Activated T-cell treated with anti-CD3 and anti-CD28 coated beads, Interleukin-2, amount 50 U/mL, for 4 hours (primary cell): Measurements from ENCODE around the gene SPN. TPM values are rescaled to one million over a fixed set of nuclear protein-coding genes. Genes with fewer than 3 reads are reported as not detected.
"Not testable (repeated sequence)": the region's sequence is repeated elsewhere in the genome, so short reads cannot be mapped to it uniquely, and the experiment has no call there.

Source experiments
- ATAC-seq, 2 donors: fragments of 200-7000 bp; cut with Tn5 transposase; one replicate each; pipeline ENCODE4 v1.10.0; 2021
- DNase-seq: peaks from one replicate; pipeline ENCODE4 v3.0.0-alpha.2; 2020
- H3K27me3 Mint-ChIP-seq: one replicate; pipeline ENCODE4 v1.8.0; 2021; ENCODE audit warnings: low read depth, mixed read lengths
- H3K36me3 Mint-ChIP-seq: one replicate; pipeline ENCODE4 v1.8.0; 2022; ENCODE audit warnings: mixed read lengths; ENCODE audit not compliant: insufficient read depth
- H3K4me1 Mint-ChIP-seq: one replicate; pipeline ENCODE4 v1.8.0; 2021; ENCODE audit warnings: low read depth, mixed read lengths
- H3K4me3 Mint-ChIP-seq: one replicate; pipeline ENCODE4 v1.8.0; 2021; ENCODE audit warnings: mild to moderate bottlenecking, moderate library complexity, mixed read lengths
- H3K9me3 Mint-ChIP-seq: one replicate; pipeline ENCODE4 v1.8.0; 2021; ENCODE audit warnings: mixed read lengths
- total RNA-seq, 3 donors: library from RNA; stranded (reverse); gene quantifications; one replicate each; pipeline ENCODE4 v1.2.1, GENCODE V29; 2021

Gene SPN, protein sequence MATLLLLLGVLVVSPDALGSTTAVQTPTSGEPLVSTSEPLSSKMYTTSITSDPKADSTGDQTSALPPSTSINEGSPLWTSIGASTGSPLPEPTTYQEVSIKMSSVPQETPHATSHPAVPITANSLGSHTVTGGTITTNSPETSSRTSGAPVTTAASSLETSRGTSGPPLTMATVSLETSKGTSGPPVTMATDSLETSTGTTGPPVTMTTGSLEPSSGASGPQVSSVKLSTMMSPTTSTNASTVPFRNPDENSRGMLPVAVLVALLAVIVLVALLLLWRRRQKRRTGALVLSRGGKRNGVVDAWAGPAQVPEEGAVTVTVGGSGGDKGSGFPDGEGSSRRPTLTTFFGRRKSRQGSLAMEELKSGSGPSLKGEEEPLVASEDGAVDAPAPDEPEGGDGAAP
- total RNA-seq, result 10 to 100 TPM; 37.5 to 41.0 (median 39.9) TPM

DNA sequence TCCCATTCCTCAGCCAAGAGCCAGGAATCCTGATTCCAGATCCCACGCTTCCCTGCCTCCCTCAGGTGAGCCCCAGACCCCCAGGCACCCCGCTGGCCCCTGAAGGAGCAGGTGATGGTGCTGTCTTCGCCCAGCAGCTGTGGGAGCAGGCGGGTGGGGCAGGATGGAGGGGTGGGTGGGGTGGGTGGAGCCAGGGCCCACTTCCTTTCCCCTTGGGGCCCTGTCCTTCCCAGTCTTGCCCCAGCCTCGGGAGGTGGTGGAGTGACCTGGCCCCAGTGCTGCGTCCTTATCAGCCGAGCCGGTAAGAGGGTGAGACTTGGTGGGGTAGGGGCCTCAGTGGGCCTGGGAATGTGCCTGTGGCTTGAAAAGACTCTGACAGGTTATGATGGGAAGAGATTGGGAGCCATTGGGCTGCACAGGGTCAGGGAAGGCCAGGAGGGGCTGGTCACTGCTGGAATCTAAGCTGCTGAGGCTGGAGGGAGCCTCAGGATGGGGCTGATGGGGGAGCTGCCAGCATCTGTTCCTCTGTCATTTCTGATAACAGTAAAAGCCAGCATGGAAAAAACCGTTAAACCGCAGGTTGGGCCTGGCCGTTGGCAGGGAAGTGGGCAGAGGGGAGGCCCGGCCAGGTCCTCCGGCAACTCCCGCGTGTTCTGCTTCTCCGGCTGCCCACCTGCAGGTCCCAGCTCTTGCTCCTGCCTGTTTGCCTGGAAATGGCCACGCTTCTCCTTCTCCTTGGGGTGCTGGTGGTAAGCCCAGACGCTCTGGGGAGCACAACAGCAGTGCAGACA lies at the start of gene SPN:
Gene SPN (plus strand): TSS at position 232 of the 791 bp plus-strand sequence. CDS start 482 bp downstream, at position 714.
- H3K4me1 Mint-ChIP-seq, result peaks cover 73% of the 10 kb centered on the region
- H3K36me3 Mint-ChIP-seq, result peaks cover 5% of the 10 kb centered on the region
- peak; percentile 9 to 24 for ATAC-seq
- H3K4me3 Mint-ChIP-seq, result peak within 1 kb of the TSS; percentile 94
- H3K9me3 Mint-ChIP-seq, result no peaks in the 10 kb centered on the region
- DNase-seq, result no peak
- no peaks in the 10 kb centered on the region for H3K27me3 Mint-ChIP-seq

DNA sequence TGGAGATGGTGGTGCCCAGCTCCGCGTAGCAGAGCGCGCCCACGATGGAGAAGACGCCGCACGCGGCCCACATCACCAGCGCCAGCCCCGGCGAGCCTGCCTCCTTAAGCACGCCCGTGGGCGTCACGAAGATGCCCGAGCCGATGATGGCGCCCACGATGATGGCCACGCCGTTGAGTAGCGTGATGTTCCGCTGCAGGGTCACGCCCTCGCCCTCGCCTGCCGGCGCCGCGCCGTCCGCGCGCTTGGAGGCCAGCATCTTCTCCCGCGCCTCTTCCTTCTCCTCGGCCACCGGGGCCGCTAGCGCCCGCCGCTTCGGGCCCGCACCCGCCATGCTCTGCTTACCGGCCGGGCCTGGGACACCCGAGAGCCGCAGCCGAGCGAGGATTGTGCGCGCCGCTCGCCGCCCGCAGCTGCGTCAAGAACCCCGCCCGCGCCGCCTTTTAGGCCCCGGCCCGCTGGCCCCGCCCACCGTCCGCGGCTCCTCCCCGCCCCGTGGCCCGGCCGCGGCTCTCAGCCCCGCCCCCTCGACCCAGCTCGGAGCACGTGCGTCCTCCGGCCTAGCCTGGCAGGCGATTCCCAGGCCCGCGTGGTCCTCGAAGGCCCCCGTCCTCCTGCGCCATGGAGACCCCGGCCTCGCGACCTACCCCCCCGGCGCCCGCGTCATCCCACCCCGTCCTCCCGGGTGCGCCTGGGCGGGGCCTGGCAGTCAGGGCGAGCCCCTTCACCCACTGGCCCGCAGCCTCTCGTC lies 49.6 kb upstream of the SPN start:
- peak overlapping the region; percentile 95 for H3K4me3 Mint-ChIP-seq
- H3K4me1 Mint-ChIP-seq, H3K9me3 Mint-ChIP-seq, H3K27me3 Mint-ChIP-seq, H3K36me3 Mint-ChIP-seq: not testable (repeated sequence)
- DNase-seq (peak; percentile 95), ATAC-seq (peak; percentile 60 to 65)

GRCh38 chr16:29614691-29615314 lies 48.2 kb upstream of the SPN start:
- not testable (repeated sequence) for DNase-seq, H3K4me3 Mint-ChIP-seq, H3K9me3 Mint-ChIP-seq, ATAC-seq, H3K4me1 Mint-ChIP-seq, H3K36me3 Mint-ChIP-seq, H3K27me3 Mint-ChIP-seq

DNA sequence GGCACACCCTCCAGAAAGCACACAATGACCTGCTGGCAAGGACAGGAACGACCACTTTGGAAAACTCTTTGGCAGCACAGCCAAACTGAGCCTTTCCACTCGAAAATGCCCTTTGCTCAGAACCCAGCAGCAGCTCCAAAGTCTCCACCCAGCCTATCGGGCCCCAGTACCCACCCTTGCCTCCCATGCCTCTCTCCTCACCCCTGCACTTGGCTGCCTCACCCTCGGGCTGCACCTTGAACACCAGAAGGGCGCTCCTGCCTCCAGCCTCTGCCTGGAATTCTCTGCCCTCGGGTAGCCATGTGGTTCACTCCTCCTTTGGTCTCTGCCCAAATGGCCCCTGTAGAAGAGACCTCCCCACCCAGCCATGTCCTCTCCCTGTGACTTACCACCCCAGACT lies 46.9 kb upstream of the SPN start:
- H3K9me3 Mint-ChIP-seq, H3K4me3 Mint-ChIP-seq, H3K4me1 Mint-ChIP-seq, H3K27me3 Mint-ChIP-seq, H3K36me3 Mint-ChIP-seq, ATAC-seq, DNase-seq: not testable (repeated sequence)

- peak; percentile 34 for DNase-seq
- not testable (repeated sequence) for H3K36me3 Mint-ChIP-seq, H3K9me3 Mint-ChIP-seq
These were observed 42.5 kb upstream of the SPN start for GRCh38 chr16:29620591-29620990.

DNA sequence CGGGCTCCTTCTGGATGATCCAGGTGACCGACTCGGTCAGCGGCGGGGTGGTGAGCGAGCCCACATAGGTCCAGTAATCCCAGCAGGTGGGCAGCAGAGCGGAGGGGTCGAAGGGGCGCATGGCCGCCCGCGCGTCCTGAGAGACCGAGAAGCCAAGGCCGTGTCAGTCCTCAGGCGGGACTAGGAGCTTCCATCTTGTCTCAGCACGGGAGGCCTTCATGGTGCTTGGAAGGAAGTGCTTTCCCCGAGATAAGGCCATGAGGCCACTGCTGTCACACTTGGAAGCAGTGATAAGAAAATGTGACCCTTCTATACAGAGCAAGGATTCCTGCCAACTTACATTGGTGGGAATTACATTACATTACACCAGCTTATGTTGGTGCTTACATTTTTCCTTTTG lies 40.3 kb upstream of the SPN start:
- ATAC-seq, H3K36me3 Mint-ChIP-seq, DNase-seq, H3K9me3 Mint-ChIP-seq, H3K27me3 Mint-ChIP-seq, H3K4me3 Mint-ChIP-seq: not testable (repeated sequence)
- peaks cover 14% of the 10 kb centered on the region for H3K4me1 Mint-ChIP-seq

More at GRCh38 chr16:29620591-29620990, 42.5 kb upstream of the SPN start:
- not testable (repeated sequence) for H3K4me3 Mint-ChIP-seq, H3K27me3 Mint-ChIP-seq, H3K4me1 Mint-ChIP-seq
- peak; percentile 67 to 69 for ATAC-seq

DNA sequence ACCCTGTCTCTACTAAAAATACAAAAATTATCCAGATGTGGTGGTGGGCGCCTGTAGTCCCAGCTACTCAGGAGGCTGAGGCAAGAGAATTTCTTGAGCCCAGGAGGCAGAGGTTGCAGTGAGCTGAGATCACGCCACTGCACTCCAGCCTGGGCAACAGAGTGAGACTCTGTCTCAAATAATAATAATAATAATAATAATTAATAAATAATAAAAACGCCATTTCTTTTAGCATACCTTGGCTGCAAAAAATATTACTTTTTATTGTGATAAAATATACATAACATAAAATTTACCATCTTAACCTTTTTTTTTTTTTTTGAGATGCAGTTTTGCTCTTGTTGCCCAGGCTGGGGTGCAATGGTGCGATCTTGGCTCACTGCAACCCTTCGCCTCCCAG lies 39.8 kb upstream of the SPN start:
- not testable (repeated sequence) for H3K27me3 Mint-ChIP-seq, ATAC-seq, H3K36me3 Mint-ChIP-seq, H3K4me3 Mint-ChIP-seq, H3K9me3 Mint-ChIP-seq, DNase-seq
- peaks cover 15% of the 10 kb centered on the region for H3K4me1 Mint-ChIP-seq

GRCh38 chr16:29625114-29625513 lies 37.9 kb upstream of the SPN start:
- H3K27me3 Mint-ChIP-seq, ATAC-seq, H3K9me3 Mint-ChIP-seq, H3K4me3 Mint-ChIP-seq, H3K36me3 Mint-ChIP-seq, DNase-seq: not testable (repeated sequence)
- peaks cover 15% of the 10 kb centered on the region for H3K4me1 Mint-ChIP-seq

- Mint-ChIP-seq H3K4me3 (peak overlapping the region; percentile 53), H3K4me1 (peaks cover 15% of the 10 kb centered on the region)
- peak; percentile 54 for DNase-seq
- not testable (repeated sequence) for H3K36me3 Mint-ChIP-seq, H3K27me3 Mint-ChIP-seq, H3K9me3 Mint-ChIP-seq
- ATAC-seq, result peak; percentile 99
These were observed 36.2 kb upstream of the SPN start for GRCh38 chr16:29626778-29627331.

DNA sequence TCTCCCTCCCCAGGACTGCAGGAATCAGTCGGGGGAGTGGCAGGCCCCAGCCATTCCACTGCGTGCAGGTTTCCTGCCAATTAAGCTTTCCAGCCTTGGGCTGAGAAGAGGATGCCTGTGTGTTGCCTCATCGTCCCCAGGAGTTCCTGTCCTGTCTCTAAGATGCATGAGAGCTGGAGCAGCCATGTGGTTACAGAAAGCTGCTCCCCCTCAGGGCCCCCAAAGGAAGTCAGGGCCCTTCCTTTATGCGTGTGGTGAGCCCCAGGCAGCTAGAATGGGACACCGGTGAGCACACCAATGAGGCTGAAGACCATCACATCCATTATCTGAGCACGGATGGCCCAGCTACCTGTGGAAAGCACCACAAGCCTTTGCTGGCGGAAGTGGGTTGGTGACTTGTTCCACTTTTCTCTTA lies 35.4 kb upstream of the SPN start:
- H3K27me3 Mint-ChIP-seq, ATAC-seq, DNase-seq, H3K36me3 Mint-ChIP-seq, H3K9me3 Mint-ChIP-seq, H3K4me3 Mint-ChIP-seq: not testable (repeated sequence)
- H3K4me1 Mint-ChIP-seq, result peaks cover 15% of the 10 kb centered on the region

DNA sequence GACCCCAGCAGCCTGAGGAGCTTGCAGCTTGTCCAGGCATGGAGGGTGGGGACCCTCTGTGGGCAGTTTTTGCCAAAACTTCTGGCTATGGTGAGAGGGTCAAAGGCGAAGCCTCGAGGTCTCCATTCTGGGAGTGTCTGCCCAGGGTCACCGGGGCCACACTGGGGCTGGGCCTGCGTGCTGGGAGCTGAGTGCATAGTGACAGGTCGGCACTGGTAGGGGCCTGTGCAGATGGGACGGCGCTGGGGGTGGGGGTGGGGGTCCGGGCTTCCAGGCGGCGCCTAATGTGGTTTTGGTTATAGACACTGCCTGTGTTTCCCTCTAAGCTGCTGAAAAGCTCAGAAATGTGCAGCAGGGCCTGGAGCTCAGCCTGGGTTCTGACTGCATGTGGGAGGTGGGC lies 34.3 kb upstream of the SPN start:
- DNase-seq, H3K4me3 Mint-ChIP-seq, H3K9me3 Mint-ChIP-seq, H3K27me3 Mint-ChIP-seq, ATAC-seq, H3K36me3 Mint-ChIP-seq: not testable (repeated sequence)
- peaks cover 13% of the 10 kb centered on the region for H3K4me1 Mint-ChIP-seq

DNA sequence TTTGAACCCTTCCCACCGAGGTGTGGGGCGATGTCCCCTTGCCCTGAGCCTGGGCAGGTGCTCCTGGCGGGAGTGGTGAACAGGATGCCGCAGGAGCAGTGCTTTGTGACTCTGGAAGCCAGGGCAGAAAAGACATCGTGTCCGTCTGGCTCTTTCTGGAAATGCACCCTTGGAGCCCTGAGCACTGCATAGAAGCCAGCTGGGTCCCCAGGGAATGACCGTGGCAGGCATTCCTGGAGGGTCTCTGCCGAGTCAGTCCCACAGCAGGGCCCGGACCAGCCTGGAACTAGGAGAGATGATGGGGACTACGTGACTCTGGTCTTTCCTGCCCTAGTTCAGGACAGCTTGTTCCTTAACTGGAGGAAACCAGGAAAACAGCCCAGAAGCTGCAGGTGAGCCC lies 33.7 kb upstream of the SPN start:
- peaks cover 13% of the 10 kb centered on the region for H3K4me1 Mint-ChIP-seq
- not testable (repeated sequence) for H3K27me3 Mint-ChIP-seq, H3K9me3 Mint-ChIP-seq, H3K36me3 Mint-ChIP-seq, DNase-seq, ATAC-seq, H3K4me3 Mint-ChIP-seq

GRCh38 chr16:29631658-29632057 lies 31.4 kb upstream of the SPN start:
- H3K4me1 Mint-ChIP-seq, H3K27me3 Mint-ChIP-seq, DNase-seq, ATAC-seq, H3K4me3 Mint-ChIP-seq, H3K36me3 Mint-ChIP-seq, H3K9me3 Mint-ChIP-seq: not testable (repeated sequence)

- H3K4me1 Mint-ChIP-seq, H3K4me3 Mint-ChIP-seq, DNase-seq, H3K9me3 Mint-ChIP-seq, ATAC-seq, H3K36me3 Mint-ChIP-seq, H3K27me3 Mint-ChIP-seq: not testable (repeated sequence)
These were observed 27.1 kb upstream of the SPN start for GRCh38 chr16:29635902-29636301.
